ENCODE measurements around the gene MAPK1IP1L.

DNA sequence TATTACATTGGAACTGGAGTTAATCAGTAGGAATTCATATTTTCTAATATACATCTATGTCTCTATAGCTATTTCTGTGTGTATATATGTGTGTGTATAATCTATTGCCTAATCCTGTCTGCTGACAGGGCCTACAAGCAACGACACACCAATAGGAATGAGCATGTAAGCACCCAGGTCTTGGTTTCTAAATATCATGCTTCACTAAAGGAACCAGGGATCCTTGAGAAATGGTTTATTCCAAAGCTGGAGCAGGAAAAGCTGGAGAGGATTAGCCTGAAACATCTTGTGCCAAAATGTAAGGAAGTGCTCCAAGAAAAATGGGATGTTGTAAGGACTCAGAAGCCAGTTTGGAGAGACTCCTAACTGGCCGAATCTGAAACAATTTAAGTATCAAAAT lies 48.3 kb downstream of the MAPK1IP1L start:
- TF ChIP-seq, protein P1, sequence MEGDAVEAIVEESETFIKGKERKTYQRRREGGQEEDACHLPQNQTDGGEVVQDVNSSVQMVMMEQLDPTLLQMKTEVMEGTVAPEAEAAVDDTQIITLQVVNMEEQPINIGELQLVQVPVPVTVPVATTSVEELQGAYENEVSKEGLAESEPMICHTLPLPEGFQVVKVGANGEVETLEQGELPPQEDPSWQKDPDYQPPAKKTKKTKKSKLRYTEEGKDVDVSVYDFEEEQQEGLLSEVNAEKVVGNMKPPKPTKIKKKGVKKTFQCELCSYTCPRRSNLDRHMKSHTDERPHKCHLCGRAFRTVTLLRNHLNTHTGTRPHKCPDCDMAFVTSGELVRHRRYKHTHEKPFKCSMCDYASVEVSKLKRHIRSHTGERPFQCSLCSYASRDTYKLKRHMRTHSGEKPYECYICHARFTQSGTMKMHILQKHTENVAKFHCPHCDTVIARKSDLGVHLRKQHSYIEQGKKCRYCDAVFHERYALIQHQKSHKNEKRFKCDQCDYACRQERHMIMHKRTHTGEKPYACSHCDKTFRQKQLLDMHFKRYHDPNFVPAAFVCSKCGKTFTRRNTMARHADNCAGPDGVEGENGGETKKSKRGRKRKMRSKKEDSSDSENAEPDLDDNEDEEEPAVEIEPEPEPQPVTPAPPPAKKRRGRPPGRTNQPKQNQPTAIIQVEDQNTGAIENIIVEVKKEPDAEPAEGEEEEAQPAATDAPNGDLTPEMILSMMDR (IDR thresholded peaks at IDR 0.05) = no peak
- TF ChIP-seq EZH2 (IDR thresholded peaks at IDR 0.05) = no peak
- no peak for TF ChIP-seq EZH2phosphoT487 (IDR thresholded peaks at IDR 0.05)
